K562 (cell line): ENCODE measurements around the gene ZNF407. TPM values are rescaled to one million over a fixed set of nuclear protein-coding genes. Genes with fewer than 3 reads are reported as not detected.

Experiments
- E2F6 ChIP-seq, 2 experiments: IDR thresholded peaks; 2 replicates each; pipeline ENCODE4 v1.6.1; 2011; ENCODE audit warnings: borderline replicate concordance in 1 of 2, control low read depth in 1 of 2, low read depth in 1 of 2, low read length in 1 of 2, mild to moderate bottlenecking in 1 of 2, mixed read lengths in 1 of 2, moderate library complexity in 1 of 2; ENCODE audit not compliant: insufficient read depth in 1 of 2, insufficient read length in 1 of 2, poor library complexity in 1 of 2, severe bottlenecking in 1 of 2; ENCODE audit errors: extremely low read depth in 1 of 2
- FOXM1 ChIP-seq, 2 experiments: fragments of 450-650 bp in 1 of 2; sonication (generic) in 1 of 2; formaldehyde crosslinking in 1 of 2; IDR thresholded peaks; 2 replicates each; pipeline versions ENCODE4 v1.6.1 to v1.9.0; 2017 to 2022; ENCODE audit warnings: low read depth in 2 of 2, mild to moderate bottlenecking in 2 of 2, missing genetic modification reagents in 1 of 2, moderate library complexity in 1 of 2
- GMEB1 ChIP-seq: fragments of 250-450 bp; sonication (Bioruptor Pico); IDR thresholded peaks from 2 replicates; pipeline ENCODE4 v1.4.0; 2020; ENCODE audit warnings: mild to moderate bottlenecking
- HSF4 ChIP-seq: fragments of 250-450 bp; sonication (Bioruptor Pico); IDR thresholded peaks from 2 replicates; pipeline ENCODE4 v2.1.2; 2022; ENCODE audit warnings: mild to moderate bottlenecking, moderate library complexity, borderline replicate concordance
- POLR2A ChIP-seq: fragments of 450-650 bp; conservative IDR thresholded peaks from 2 replicates; pipeline ENCODE4 v1.6.1; 2016
- TCF3 ChIP-seq: sonication (generic); formaldehyde crosslinking; IDR thresholded peaks from 2 replicates; pipeline ENCODE4 v1.4.0; 2020; ENCODE audit warnings: mild to moderate bottlenecking, missing genetic modification reagents
- ZNF740 ChIP-seq, 3 experiments: fragments of 200-800 bp in 1 of 3; sonication (Bioruptor generic) in 1 of 3; sonication (generic) in 1 of 3; formaldehyde crosslinking in 1 of 3; IDR thresholded peaks; 2 replicates each; pipeline versions ENCODE4 v1.6.1 to v1.8.0; 2016 to 2022; ENCODE audit warnings: mild to moderate bottlenecking in 2 of 3, missing compliant biosample characterization in 2 of 3, missing genetic modification characterization in 2 of 3, missing genetic modification reagents in 1 of 3
- polyA plus RNA-seq, 8 experiments: library from polyadenylated mRNA; depleted of rRNA in 4 of 8; stranded (reverse) in 5 of 8; unstranded in 3 of 8; fragments of >200 nt; fragmentation: Nextera tagmentation in 2 of 8; fragmentation: Illumina TruSeq in 1 of 8; extraction: Ambion mirVana in 2 of 8; extraction: Trizol in 1 of 8; gene quantifications; 2 replicates each; pipeline versions ENCODE4 v1.2.1 to v1.2.3, GENCODE V29; 2011 to 2014; ENCODE audit warnings: inconsistent platforms in 1 of 8, missing spikeins in 1 of 8
- total RNA-seq, 7 experiments: library from RNA; depleted of rRNA in 6 of 7; stranded (reverse); fragments of >200 nt in 6 of 7; fragmentation: Illumina TruSeq in 2 of 7; extraction: Trizol in 2 of 7; gene quantifications; 2 replicates each; pipeline versions ENCODE4 v1.2.1 to v1.2.3, GENCODE V29; 2011 to 2021; ENCODE audit warnings: low replicate concordance in 1 of 7
- TF ChIP-seq, protein P1 (sequence below): fragments of 450-650 bp; formaldehyde crosslinking; IDR thresholded peaks from 2 replicates; pipeline ENCODE4 v1.4.0; 2020; ENCODE audit warnings: mild to moderate bottlenecking, moderate library complexity
- TF ChIP-seq, protein P2 (sequence below): sonication (generic); formaldehyde crosslinking; IDR thresholded peaks from 2 replicates; pipeline ENCODE4 v1.8.1; 2023; ENCODE audit warnings: missing genetic modification reagents, mild to moderate bottlenecking, borderline replicate concordance
- TF ChIP-seq, protein P3 (sequence below): sonication (generic); formaldehyde crosslinking; IDR thresholded peaks from 2 replicates; pipeline ENCODE4 v1.8.1; 2023; ENCODE audit warnings: mild to moderate bottlenecking, missing genetic modification reagents

ZNF407 gene
- total and polyA plus RNA-seq, 9 of the 15 experiments (the other 6 are each of a cell fraction or from before 2014, with no cell fraction given): 0.21 to 5.4 (median 2.3) TPM

- no peak for TF ChIP-seq TCF3 (CRISPR knock-in tag)
- TF ChIP-seq POLR2A: peak; percentile 73
- peak in 1 of 2 experiments; percentile 46 for TF ChIP-seq E2F6 (IDR thresholded peaks at IDR 0.05; ENCODE audit: borderline replicate concordance in 1 of 2, extremely low read depth in 1 of 2, insufficient read depth in 1 of 2, insufficient read length in 1 of 2, low read depth in 1 of 2, low read length in 1 of 2, poor library complexity in 1 of 2, severe bottlenecking in 1 of 2)
- no peak for TF ChIP-seq HSF4
- TF ChIP-seq, protein P1, sequence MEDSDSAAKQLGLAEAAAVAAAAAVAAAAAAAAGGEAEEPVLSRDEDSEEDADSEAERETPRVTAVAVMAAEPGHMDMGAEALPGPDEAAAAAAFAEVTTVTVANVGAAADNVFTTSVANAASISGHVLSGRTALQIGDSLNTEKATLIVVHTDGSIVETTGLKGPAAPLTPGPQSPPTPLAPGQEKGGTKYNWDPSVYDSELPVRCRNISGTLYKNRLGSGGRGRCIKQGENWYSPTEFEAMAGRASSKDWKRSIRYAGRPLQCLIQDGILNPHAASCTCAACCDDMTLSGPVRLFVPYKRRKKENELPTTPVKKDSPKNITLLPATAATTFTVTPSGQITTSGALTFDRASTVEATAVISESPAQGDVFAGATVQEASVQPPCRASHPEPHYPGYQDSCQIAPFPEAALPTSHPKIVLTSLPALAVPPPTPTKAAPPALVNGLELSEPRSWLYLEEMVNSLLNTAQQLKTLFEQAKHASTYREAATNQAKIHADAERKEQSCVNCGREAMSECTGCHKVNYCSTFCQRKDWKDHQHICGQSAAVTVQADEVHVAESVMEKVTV (CRISPR knock-in tag): no peak
- TF ChIP-seq, protein P2, sequence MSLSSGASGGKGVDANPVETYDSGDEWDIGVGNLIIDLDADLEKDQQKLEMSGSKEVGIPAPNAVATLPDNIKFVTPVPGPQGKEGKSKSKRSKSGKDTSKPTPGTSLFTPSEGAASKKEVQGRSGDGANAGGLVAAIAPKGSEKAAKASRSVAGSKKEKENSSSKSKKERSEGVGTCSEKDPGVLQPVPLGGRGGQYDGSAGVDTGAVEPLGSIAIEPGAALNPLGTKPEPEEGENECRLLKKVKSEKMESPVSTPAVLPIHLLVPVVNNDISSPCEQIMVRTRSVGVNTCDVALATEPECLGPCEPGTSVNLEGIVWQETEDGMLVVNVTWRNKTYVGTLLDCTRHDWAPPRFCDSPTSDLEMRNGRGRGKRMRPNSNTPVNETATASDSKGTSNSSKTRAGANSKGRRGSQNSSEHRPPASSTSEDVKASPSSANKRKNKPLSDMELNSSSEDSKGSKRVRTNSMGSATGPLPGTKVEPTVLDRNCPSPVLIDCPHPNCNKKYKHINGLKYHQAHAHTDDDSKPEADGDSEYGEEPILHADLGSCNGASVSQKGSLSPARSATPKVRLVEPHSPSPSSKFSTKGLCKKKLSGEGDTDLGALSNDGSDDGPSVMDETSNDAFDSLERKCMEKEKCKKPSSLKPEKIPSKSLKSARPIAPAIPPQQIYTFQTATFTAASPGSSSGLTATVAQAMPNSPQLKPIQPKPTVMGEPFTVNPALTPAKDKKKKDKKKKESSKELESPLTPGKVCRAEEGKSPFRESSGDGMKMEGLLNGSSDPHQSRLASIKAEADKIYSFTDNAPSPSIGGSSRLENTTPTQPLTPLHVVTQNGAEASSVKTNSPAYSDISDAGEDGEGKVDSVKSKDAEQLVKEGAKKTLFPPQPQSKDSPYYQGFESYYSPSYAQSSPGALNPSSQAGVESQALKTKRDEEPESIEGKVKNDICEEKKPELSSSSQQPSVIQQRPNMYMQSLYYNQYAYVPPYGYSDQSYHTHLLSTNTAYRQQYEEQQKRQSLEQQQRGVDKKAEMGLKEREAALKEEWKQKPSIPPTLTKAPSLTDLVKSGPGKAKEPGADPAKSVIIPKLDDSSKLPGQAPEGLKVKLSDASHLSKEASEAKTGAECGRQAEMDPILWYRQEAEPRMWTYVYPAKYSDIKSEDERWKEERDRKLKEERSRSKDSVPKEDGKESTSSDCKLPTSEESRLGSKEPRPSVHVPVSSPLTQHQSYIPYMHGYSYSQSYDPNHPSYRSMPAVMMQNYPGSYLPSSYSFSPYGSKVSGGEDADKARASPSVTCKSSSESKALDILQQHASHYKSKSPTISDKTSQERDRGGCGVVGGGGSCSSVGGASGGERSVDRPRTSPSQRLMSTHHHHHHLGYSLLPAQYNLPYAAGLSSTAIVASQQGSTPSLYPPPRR (CRISPR knock-in tag): no peak
- TF ChIP-seq FOXM1 (IDR thresholded peaks at IDR 0.05; ENCODE audit: low read depth): no peak
- no peak for TF ChIP-seq FOXM1 (CRISPR knock-in tag; IDR thresholded peaks at IDR 0.05; ENCODE audit: low read depth)
- no peak for TF ChIP-seq ZNF740 (CRISPR knock-in tag; IDR thresholded peaks at IDR 0.05)
- no peak; a peak in 1 of 4 replicates for TF ChIP-seq ZNF740 (tag; IDR thresholded peaks at IDR 0.05)
- TF ChIP-seq GMEB1 (CRISPR knock-in tag): 0 out of 2 replicates have a peak, but pooled peaks have one; percentile 9
- TF ChIP-seq, protein P3, sequence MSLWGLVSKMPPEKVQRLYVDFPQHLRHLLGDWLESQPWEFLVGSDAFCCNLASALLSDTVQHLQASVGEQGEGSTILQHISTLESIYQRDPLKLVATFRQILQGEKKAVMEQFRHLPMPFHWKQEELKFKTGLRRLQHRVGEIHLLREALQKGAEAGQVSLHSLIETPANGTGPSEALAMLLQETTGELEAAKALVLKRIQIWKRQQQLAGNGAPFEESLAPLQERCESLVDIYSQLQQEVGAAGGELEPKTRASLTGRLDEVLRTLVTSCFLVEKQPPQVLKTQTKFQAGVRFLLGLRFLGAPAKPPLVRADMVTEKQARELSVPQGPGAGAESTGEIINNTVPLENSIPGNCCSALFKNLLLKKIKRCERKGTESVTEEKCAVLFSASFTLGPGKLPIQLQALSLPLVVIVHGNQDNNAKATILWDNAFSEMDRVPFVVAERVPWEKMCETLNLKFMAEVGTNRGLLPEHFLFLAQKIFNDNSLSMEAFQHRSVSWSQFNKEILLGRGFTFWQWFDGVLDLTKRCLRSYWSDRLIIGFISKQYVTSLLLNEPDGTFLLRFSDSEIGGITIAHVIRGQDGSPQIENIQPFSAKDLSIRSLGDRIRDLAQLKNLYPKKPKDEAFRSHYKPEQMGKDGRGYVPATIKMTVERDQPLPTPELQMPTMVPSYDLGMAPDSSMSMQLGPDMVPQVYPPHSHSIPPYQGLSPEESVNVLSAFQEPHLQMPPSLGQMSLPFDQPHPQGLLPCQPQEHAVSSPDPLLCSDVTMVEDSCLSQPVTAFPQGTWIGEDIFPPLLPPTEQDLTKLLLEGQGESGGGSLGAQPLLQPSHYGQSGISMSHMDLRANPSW (CRISPR knock-in tag): no peak
Measured at GRCh38 chr18:74597662-74598349, at the start of gene ZNF407 (continued).
